Measurements from ENCODE around the gene ALG10B.

The ALG10B gene, protein sequence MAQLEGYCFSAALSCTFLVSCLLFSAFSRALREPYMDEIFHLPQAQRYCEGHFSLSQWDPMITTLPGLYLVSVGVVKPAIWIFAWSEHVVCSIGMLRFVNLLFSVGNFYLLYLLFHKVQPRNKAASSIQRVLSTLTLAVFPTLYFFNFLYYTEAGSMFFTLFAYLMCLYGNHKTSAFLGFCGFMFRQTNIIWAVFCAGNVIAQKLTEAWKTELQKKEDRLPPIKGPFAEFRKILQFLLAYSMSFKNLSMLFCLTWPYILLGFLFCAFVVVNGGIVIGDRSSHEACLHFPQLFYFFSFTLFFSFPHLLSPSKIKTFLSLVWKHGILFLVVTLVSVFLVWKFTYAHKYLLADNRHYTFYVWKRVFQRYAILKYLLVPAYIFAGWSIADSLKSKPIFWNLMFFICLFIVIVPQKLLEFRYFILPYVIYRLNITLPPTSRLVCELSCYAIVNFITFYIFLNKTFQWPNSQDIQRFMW

DNA sequence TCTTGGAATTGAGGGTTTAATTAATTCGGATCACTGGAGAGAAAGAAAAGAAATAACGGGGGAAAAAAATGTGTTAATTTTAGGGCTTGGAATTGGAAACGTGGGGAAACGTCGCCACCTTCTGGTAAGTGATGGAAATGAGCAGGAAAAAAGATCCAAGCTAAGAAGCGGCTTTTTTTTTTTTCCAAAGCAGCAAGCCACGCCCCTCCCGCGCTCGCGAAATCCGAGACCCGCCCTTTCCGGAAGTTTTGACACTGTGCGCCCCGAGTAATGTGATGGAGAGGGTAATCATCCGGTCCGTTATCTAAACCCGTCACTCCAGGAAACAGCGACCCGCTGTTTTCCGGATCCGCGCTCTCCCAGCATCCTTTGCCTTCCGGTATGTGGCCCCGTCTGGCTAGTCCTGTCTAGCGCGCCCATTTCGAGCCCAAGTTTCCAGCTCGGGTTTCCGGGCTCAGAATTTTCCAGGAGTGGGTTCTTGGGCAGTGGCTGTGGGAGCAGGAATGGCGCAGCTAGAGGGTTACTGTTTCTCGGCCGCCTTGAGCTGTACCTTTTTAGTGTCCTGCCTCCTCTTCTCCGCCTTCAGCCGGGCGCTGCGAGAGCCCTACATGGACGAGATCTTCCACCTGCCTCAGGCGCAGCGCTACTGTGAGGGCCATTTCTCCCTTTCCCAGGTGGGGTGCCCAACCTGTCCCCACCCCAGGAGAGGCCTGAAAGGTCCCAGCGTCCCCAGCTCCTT, at the start of gene ALG10B:
Gene ALG10B, plus strand, starts transcription at position 384 of the 739 bp plus-strand sequence. Its CDS starts 120 bp downstream, at position 504.
- DNase-seq (ENCODE audit: low read depth) = peak; percentile 96
- H3K4me3 ChIP-seq (ENCODE audit: control insufficient read depth, low read depth, low read length) = peak within 1 kb of the TSS; percentile 86
- TF ChIP-seq CTCF (conservative IDR thresholded peaks at IDR 0.05; ENCODE audit: control insufficient read depth, insufficient read depth, low read depth, low read length) = peak; percentile 57

DNA sequence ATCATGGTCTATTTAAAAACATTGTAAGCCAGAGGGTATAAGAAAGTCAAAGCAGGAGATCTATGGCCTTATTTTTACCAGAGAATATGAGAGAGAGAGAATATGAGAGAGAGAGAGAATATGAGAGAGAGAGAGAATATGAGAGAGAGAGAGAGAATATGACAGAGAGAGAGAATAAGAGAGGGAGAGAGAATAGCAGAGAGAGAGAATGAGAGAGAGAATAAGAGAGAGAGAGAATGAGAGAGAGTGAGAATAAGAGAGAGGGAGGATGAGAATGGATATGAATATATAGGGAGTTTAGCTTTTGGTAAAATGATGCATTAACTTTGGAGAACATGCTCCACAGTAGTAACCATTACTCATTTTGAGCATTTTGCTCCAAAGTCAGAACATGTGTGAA, 48.0 kb upstream of the ALG10B start:
- H3K4me3 ChIP-seq (ENCODE audit: control insufficient read depth, low read depth, low read length) = no peak overlapping the region
- DNase-seq (ENCODE audit: low read depth) = no peak
- no peak for TF ChIP-seq CTCF (conservative IDR thresholded peaks at IDR 0.05; ENCODE audit: control insufficient read depth, insufficient read depth, low read depth, low read length)

GRCh38 chr12:38269897-38270296, 46.7 kb upstream of the ALG10B start:
- no peak overlapping the region for H3K4me3 ChIP-seq (ENCODE audit: control insufficient read depth, low read depth, low read length)
- TF ChIP-seq CTCF (conservative IDR thresholded peaks at IDR 0.05; ENCODE audit: control insufficient read depth, insufficient read depth, low read depth, low read length) = no peak
- no peak for DNase-seq (ENCODE audit: low read depth)

DNA sequence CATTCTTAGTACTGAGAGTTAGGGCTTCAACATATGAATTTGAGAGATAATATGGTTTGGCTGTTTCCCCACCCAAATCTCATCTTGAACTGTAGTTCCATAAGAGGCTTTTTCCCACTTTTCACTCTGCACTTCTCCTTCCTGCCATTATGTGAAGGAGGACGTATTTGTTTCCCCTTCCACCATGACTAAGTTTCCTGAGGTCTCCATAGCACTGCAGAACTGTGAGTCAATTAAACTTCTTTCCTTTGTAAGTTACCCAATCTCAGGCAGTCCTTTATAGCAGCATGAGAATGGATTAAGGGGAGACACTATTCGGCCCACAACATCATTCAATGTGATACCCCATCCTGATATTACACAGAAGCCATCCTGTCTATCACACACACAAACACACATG, 36.8 kb upstream of the ALG10B start:
- no peak for DNase-seq (ENCODE audit: low read depth)
- H3K4me3 ChIP-seq (ENCODE audit: control insufficient read depth, low read depth, low read length) = no peak overlapping the region
- TF ChIP-seq CTCF (conservative IDR thresholded peaks at IDR 0.05; ENCODE audit: control insufficient read depth, insufficient read depth, low read depth, low read length) = no peak

- TF ChIP-seq CTCF (conservative IDR thresholded peaks at IDR 0.05; ENCODE audit: control insufficient read depth, insufficient read depth, low read depth, low read length) = no peak
- DNase-seq (ENCODE audit: low read depth) = no peak
Measured at GRCh38 chr12:38282886-38283285, 33.7 kb upstream of the ALG10B start.

DNA sequence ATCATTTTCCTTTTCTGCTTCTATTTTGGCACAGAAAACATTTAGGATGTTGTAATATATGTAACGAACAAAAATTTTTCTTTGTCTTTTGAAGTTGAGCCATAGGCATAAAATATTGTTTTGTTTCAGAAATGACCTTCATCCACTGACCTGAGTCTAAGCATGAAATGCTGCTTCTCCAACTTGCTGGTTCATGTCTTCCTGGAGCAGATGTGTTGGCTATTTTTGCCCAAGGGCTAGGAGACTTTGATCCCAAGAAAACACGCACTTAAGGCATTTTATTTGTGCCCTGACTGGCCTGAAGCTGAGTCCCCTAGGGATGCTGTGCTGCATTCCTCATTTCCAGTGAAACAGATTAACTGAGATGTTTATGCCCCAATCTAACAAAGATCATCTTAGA, 27.2 kb upstream of the ALG10B start:
- H3K4me3 ChIP-seq (ENCODE audit: control insufficient read depth, low read depth, low read length) = no peak overlapping the region
- no peak for DNase-seq (ENCODE audit: low read depth)
- no peak for TF ChIP-seq CTCF (conservative IDR thresholded peaks at IDR 0.05; ENCODE audit: control insufficient read depth, insufficient read depth, low read depth, low read length)

More at GRCh38 chr12:38282886-38283285, 33.7 kb upstream of the ALG10B start:
- H3K4me3 ChIP-seq (ENCODE audit: control insufficient read depth, low read depth, low read length) = no peak overlapping the region
